ENCODE results near the gene DLK2. TPM values are rescaled to one million over a fixed set of nuclear protein-coding genes. Genes with fewer than 3 reads are reported as not detected.
A peak's percentile ranks its signal among the peaks of the same experiment; 100 is the strongest.

DLK2 gene
- total RNA-seq, 2 donors from 2014 or later, result not detected

GRCh38 chr6:43469947-43470346, 14.6 kb upstream of the DLK2 start:
- Mint-ChIP-seq H3K27me3 (ENCODE audit: insufficient read depth) (peaks cover 3% of the 10 kb centered on the region), H3K27ac (no peak overlapping the region), H3K4me1 (peaks cover 11% of the 10 kb centered on the region), H3K9me3 (no peaks in the 10 kb centered on the region), H3K4me3 (no peak overlapping the region), H3K36me3 (ENCODE audit: low read depth) (no peaks in the 10 kb centered on the region)
- Histone ChIP-seq H3K4me3 (ENCODE audit: low read length) (no peak overlapping the region), H3K36me3 (ENCODE audit: control insufficient read depth, insufficient read depth, low read length) (no peaks in the 10 kb centered on the region), H3K9me3 (ENCODE audit: control insufficient read depth, low read length) (no peaks in the 10 kb centered on the region), H3K27me3 (ENCODE audit: control insufficient read depth, insufficient read depth, low read length, poor library complexity, severe bottlenecking) (no peaks in the 10 kb centered on the region), H3K27ac (ENCODE audit: low read depth, low read length) (no peak overlapping the region), H3K4me1 (ENCODE audit: control insufficient read depth, insufficient read depth, low read length) (peaks cover 9% of the 10 kb centered on the region), H3K9ac (ENCODE audit: extremely low read depth, low read length, poor library complexity, severe bottlenecking) (no peak overlapping the region)
- no peak for DNase-seq
- no peak for TF ChIP-seq CTCF (conservative IDR thresholded peaks at IDR 0.05)
- 96% methylated on average over 7 of the region's 7 CpGs for WGBS, 2 experiments (ENCODE audit: insufficient coverage in 1 of 2, insufficient read length in 1 of 2)

- Mint-ChIP-seq H3K9me3 (no peaks in the 10 kb centered on the region), H3K27me3 (ENCODE audit: insufficient read depth) (peaks cover 3% of the 10 kb centered on the region), H3K27ac (peak overlapping the region; percentile 86), H3K4me1 (peaks cover 11% of the 10 kb centered on the region), H3K36me3 (ENCODE audit: low read depth) (no peaks in the 10 kb centered on the region), H3K4me3 (no peak overlapping the region)
- Histone ChIP-seq H3K27me3 (ENCODE audit: control insufficient read depth, insufficient read depth, low read length, poor library complexity, severe bottlenecking) (no peaks in the 10 kb centered on the region), H3K27ac (ENCODE audit: low read depth, low read length) (no peak overlapping the region), H3K9ac (ENCODE audit: extremely low read depth, low read length, poor library complexity, severe bottlenecking) (no peak overlapping the region), H3K4me3 (ENCODE audit: low read length) (no peak overlapping the region), H3K36me3 (ENCODE audit: control insufficient read depth, insufficient read depth, low read length) (no peaks in the 10 kb centered on the region), H3K4me1 (ENCODE audit: control insufficient read depth, insufficient read depth, low read length) (peaks cover 9% of the 10 kb centered on the region), H3K9me3 (ENCODE audit: control insufficient read depth, low read length) (no peaks in the 10 kb centered on the region)
- TF ChIP-seq CTCF (conservative IDR thresholded peaks at IDR 0.05), result no peak
- WGBS, 2 experiments (ENCODE audit: insufficient coverage in 1 of 2, insufficient read length in 1 of 2), result 77 to 82% methylated on average over 9 to 13 of the region's 13 CpGs
- peak; percentile 67 for DNase-seq
Observed at GRCh38 chr6:43468748-43469681, 13.7 kb upstream of the DLK2 start.

- Histone ChIP-seq H3K9ac (ENCODE audit: extremely low read depth, low read length, poor library complexity, severe bottlenecking) (no peak overlapping the region), H3K4me1 (ENCODE audit: control insufficient read depth, insufficient read depth, low read length) (peaks cover 9% of the 10 kb centered on the region), H3K36me3 (ENCODE audit: control insufficient read depth, insufficient read depth, low read length) (no peaks in the 10 kb centered on the region), H3K27ac (ENCODE audit: low read depth, low read length) (no peak overlapping the region), H3K27me3 (ENCODE audit: control insufficient read depth, insufficient read depth, low read length, poor library complexity, severe bottlenecking) (no peaks in the 10 kb centered on the region), H3K9me3 (ENCODE audit: control insufficient read depth, low read length) (no peaks in the 10 kb centered on the region), H3K4me3 (ENCODE audit: low read length) (no peak overlapping the region)
- Mint-ChIP-seq H3K9me3 (no peaks in the 10 kb centered on the region), H3K27ac (no peak overlapping the region), H3K27me3 (ENCODE audit: insufficient read depth) (peaks cover 7% of the 10 kb centered on the region), H3K4me3 (no peak overlapping the region), H3K4me1 (peaks cover 11% of the 10 kb centered on the region), H3K36me3 (ENCODE audit: low read depth) (no peaks in the 10 kb centered on the region)
- WGBS, 2 experiments (ENCODE audit: insufficient coverage in 1 of 2, insufficient read length in 1 of 2), result 88 to 92% methylated on average over 2 to 4 of the region's 4 CpGs
- DNase-seq, result no peak
- no peak for TF ChIP-seq CTCF (conservative IDR thresholded peaks at IDR 0.05)
Observed at GRCh38 chr6:43468240-43468639, 12.9 kb upstream of the DLK2 start.
